ENCODE data around the gene THSD4.

Gene THSD4

GRCh38 chr15:71776304-71776703 is 661.0 kb downstream of the THSD4 start:
- H3K9me2 ChIP-seq (ENCODE audit: low read depth, low read length), result no peaks in the 10 kb centered on the region
- no peak overlapping the region for H3K27ac ChIP-seq (ENCODE audit: low read depth, low read length, poor library complexity, severe bottlenecking)
- H3K79me2 ChIP-seq (ENCODE audit: insufficient read depth, low read length), result no peaks in the 10 kb centered on the region
- H3K4me2 ChIP-seq (ENCODE audit: low read length), result no peak overlapping the region
- H3K4me1 ChIP-seq (ENCODE audit: insufficient read depth, low read length, severe bottlenecking), result no peaks in the 10 kb centered on the region
- H3K27me3 ChIP-seq (ENCODE audit: insufficient read depth, low read length), result 0 out of 2 replicates have a peak, but pooled peaks cover 4% of the 10 kb centered on the region
- no peak overlapping the region for H2AFZ ChIP-seq (ENCODE audit: low read length)
- H3K36me3 ChIP-seq (ENCODE audit: insufficient read depth, low read length), result no peaks in the 10 kb centered on the region
- H4K20me1 ChIP-seq (ENCODE audit: insufficient read depth, low read length), result no peaks in the 10 kb centered on the region
- H3K9ac ChIP-seq (ENCODE audit: low read length), result no peak overlapping the region
- TF ChIP-seq, protein P1, sequence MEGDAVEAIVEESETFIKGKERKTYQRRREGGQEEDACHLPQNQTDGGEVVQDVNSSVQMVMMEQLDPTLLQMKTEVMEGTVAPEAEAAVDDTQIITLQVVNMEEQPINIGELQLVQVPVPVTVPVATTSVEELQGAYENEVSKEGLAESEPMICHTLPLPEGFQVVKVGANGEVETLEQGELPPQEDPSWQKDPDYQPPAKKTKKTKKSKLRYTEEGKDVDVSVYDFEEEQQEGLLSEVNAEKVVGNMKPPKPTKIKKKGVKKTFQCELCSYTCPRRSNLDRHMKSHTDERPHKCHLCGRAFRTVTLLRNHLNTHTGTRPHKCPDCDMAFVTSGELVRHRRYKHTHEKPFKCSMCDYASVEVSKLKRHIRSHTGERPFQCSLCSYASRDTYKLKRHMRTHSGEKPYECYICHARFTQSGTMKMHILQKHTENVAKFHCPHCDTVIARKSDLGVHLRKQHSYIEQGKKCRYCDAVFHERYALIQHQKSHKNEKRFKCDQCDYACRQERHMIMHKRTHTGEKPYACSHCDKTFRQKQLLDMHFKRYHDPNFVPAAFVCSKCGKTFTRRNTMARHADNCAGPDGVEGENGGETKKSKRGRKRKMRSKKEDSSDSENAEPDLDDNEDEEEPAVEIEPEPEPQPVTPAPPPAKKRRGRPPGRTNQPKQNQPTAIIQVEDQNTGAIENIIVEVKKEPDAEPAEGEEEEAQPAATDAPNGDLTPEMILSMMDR (IDR thresholded peaks at IDR 0.05; ENCODE audit: low read length), result no peak
- no peak for TF ChIP-seq EZH2 (IDR thresholded peaks at IDR 0.05; ENCODE audit: borderline replicate concordance, low read length)
- no peak overlapping the region for H3K4me3 ChIP-seq (ENCODE audit: low read depth, low read length, poor library complexity, severe bottlenecking)
- no peaks in the 10 kb centered on the region for H3F3A ChIP-seq (ENCODE audit: insufficient read depth, low read length)
- H3K9me3 ChIP-seq (ENCODE audit: low read length), result no peaks in the 10 kb centered on the region

DNA sequence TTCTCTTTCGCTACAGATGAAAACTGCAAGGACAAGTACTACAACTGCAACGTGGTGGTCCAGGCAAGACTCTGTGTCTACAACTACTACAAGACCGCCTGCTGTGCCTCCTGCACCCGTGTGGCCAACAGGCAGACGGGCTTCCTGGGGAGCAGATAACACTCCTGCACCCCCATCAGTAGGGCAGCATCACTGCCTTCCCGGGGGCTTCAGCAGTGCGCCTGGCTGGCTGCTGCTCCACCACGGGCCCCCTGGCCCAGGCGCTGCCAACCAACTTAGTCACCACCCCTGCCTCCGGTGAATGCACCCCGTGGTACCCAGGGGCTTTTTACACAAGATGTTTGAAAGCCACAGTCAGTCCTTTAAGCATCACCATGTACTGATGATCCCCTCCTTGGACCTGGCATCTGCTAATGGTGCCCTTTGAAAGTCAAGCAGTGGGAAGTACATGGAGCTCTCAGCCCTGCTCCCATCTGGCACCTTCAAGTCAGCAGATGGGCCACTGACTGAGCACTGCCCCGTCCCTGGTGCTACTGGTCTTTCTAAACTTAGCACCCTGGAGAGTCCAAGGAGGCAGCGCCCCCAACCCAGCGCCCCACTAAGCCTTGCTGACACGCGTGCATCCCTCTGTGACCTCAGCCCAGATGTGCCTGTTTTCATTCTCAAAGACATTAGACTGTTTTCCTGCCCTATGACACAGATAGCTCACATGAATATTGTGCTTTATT is 662.1 kb downstream of the THSD4 start:
- no peak overlapping the region for H3K9ac ChIP-seq (ENCODE audit: low read length)
- H3K27me3 ChIP-seq (ENCODE audit: insufficient read depth, low read length), result 0 out of 2 replicates have a peak, but pooled peaks cover 6% of the 10 kb centered on the region
- H3K36me3 ChIP-seq (ENCODE audit: insufficient read depth, low read length), result no peaks in the 10 kb centered on the region
- H3K9me2 ChIP-seq (ENCODE audit: low read depth, low read length), result no peaks in the 10 kb centered on the region
- TF ChIP-seq, protein P1 (IDR thresholded peaks at IDR 0.05; ENCODE audit: low read length), result no peak
- TF ChIP-seq EZH2 (IDR thresholded peaks at IDR 0.05; ENCODE audit: borderline replicate concordance, low read length), result no peak
- H3K79me2 ChIP-seq (ENCODE audit: insufficient read depth, low read length), result no peaks in the 10 kb centered on the region
- H3K9me3 ChIP-seq (ENCODE audit: low read length), result no peaks in the 10 kb centered on the region
- no peak overlapping the region for H2AFZ ChIP-seq (ENCODE audit: low read length)
- H3K4me1 ChIP-seq (ENCODE audit: insufficient read depth, low read length, severe bottlenecking), result no peaks in the 10 kb centered on the region
- no peak overlapping the region for H3K4me3 ChIP-seq (ENCODE audit: low read depth, low read length, poor library complexity, severe bottlenecking)
- no peaks in the 10 kb centered on the region for H4K20me1 ChIP-seq (ENCODE audit: insufficient read depth, low read length)
- H3K27ac ChIP-seq (ENCODE audit: low read depth, low read length, poor library complexity, severe bottlenecking), result no peak overlapping the region
- no peaks in the 10 kb centered on the region for H3F3A ChIP-seq (ENCODE audit: insufficient read depth, low read length)
- H3K4me2 ChIP-seq (ENCODE audit: low read length), result no peak overlapping the region

- no peaks in the 10 kb centered on the region for H3K9me2 ChIP-seq (ENCODE audit: low read depth, low read length)
- no peak overlapping the region for H3K4me2 ChIP-seq (ENCODE audit: low read length)
- no peaks in the 10 kb centered on the region for H3K79me2 ChIP-seq (ENCODE audit: insufficient read depth, low read length)
- H3K27ac ChIP-seq (ENCODE audit: low read depth, low read length, poor library complexity, severe bottlenecking), result no peak overlapping the region
- 0 out of 2 replicates have a peak, but pooled peaks cover 6% of the 10 kb centered on the region for H3K27me3 ChIP-seq (ENCODE audit: insufficient read depth, low read length)
- no peaks in the 10 kb centered on the region for H3K9me3 ChIP-seq (ENCODE audit: low read length)
- no peak overlapping the region for H2AFZ ChIP-seq (ENCODE audit: low read length)
- no peak for TF ChIP-seq EZH2 (IDR thresholded peaks at IDR 0.05; ENCODE audit: borderline replicate concordance, low read length)
- TF ChIP-seq, protein P1 (IDR thresholded peaks at IDR 0.05; ENCODE audit: low read length), result no peak
- no peaks in the 10 kb centered on the region for H3F3A ChIP-seq (ENCODE audit: insufficient read depth, low read length)
- H4K20me1 ChIP-seq (ENCODE audit: insufficient read depth, low read length), result no peaks in the 10 kb centered on the region
- no peak overlapping the region for H3K9ac ChIP-seq (ENCODE audit: low read length)
- H3K36me3 ChIP-seq (ENCODE audit: insufficient read depth, low read length), result no peaks in the 10 kb centered on the region
- H3K4me1 ChIP-seq (ENCODE audit: insufficient read depth, low read length, severe bottlenecking), result no peaks in the 10 kb centered on the region
- no peak overlapping the region for H3K4me3 ChIP-seq (ENCODE audit: low read depth, low read length, poor library complexity, severe bottlenecking)
These were observed 664.0 kb downstream of the THSD4 start for GRCh38 chr15:71779073-71779797.
